WTC11 (cell line): ENCODE results near the gene TLCD1. TPM values are rescaled to one million over a fixed set of nuclear protein-coding genes. Genes with fewer than 3 reads are reported as not detected.

Source experiments
- AR ChIP-seq: fragments of 250-450 bp; sonication (Bioruptor Pico); IDR thresholded peaks from 2 replicates; pipeline ENCODE4 v1.9.0; 2021; ENCODE audit warnings: mild to moderate bottlenecking
- CBFB ChIP-seq: sonication (generic); formaldehyde crosslinking; IDR thresholded peaks from 2 replicates; pipeline ENCODE4 v1.8.1; 2022; ENCODE audit warnings: mild to moderate bottlenecking, low read depth, missing genetic modification reagents
- CDX4 ChIP-seq: fragments of 250-450 bp; sonication (Bioruptor Pico); IDR thresholded peaks from 2 replicates; pipeline ENCODE4 v1.9.0; 2021; ENCODE audit warnings: moderate library complexity, mild to moderate bottlenecking, inconsistent platforms, borderline replicate concordance
- E2F4 ChIP-seq: sonication (generic); formaldehyde crosslinking; IDR thresholded peaks from 2 replicates; pipeline ENCODE4 v1.8.1; 2022; ENCODE audit warnings: low read depth, mild to moderate bottlenecking, moderate library complexity, missing genetic modification reagents, borderline replicate concordance
- ERG ChIP-seq: fragments of 250-450 bp; sonication (Bioruptor Pico); IDR thresholded peaks from 2 replicates; pipeline ENCODE4 v1.8.0; 2021; ENCODE audit warnings: mild to moderate bottlenecking
- ESRRA ChIP-seq: sonication (generic); formaldehyde crosslinking; IDR thresholded peaks from 2 replicates; pipeline ENCODE4 v1.8.1; 2022; ENCODE audit warnings: mild to moderate bottlenecking, missing genetic modification reagents, borderline replicate concordance
- FOXK1 ChIP-seq: sonication (generic); formaldehyde crosslinking; IDR thresholded peaks from 2 replicates; pipeline ENCODE4 v1.8.0; 2022; ENCODE audit warnings: mild to moderate bottlenecking, moderate library complexity, missing genetic modification reagents
- FOXP1 ChIP-seq: sonication (generic); formaldehyde crosslinking; IDR thresholded peaks from 2 replicates; pipeline ENCODE4 v1.8.0; 2022; ENCODE audit warnings: missing genetic modification reagents, mild to moderate bottlenecking, moderate library complexity, borderline replicate concordance
- FOXP4 ChIP-seq: sonication (generic); formaldehyde crosslinking; IDR thresholded peaks from 2 replicates; pipeline ENCODE4 v1.8.0; 2022; ENCODE audit warnings: mild to moderate bottlenecking, missing genetic modification reagents
- GABPB1 ChIP-seq: sonication (generic); formaldehyde crosslinking; IDR thresholded peaks from 2 replicates; pipeline ENCODE4 v1.8.1; 2023; ENCODE audit warnings: mild to moderate bottlenecking, missing genetic modification reagents
- HMGA2 ChIP-seq: fragments of 250-450 bp; sonication (Bioruptor Pico); IDR thresholded peaks from 2 replicates; pipeline ENCODE4 v1.4.0; 2021; ENCODE audit warnings: mild to moderate bottlenecking, moderate library complexity
- IRF1 ChIP-seq: sonication (generic); formaldehyde crosslinking; IDR thresholded peaks from 2 replicates; pipeline ENCODE4 v1.8.0; 2023; ENCODE audit warnings: missing genetic modification reagents
- IRF2 ChIP-seq: sonication (generic); formaldehyde crosslinking; IDR thresholded peaks from 2 replicates; pipeline ENCODE4 v1.8.0; 2022; ENCODE audit warnings: low read depth, missing genetic modification reagents, borderline replicate concordance
- JUN ChIP-seq: sonication (generic); formaldehyde crosslinking; IDR thresholded peaks from 2 replicates; pipeline ENCODE4 v1.8.0; 2023; ENCODE audit warnings: mild to moderate bottlenecking, missing genetic modification reagents
- MLX ChIP-seq: sonication (generic); formaldehyde crosslinking; IDR thresholded peaks from 2 replicates; pipeline ENCODE4 v1.8.1; 2023; ENCODE audit warnings: mild to moderate bottlenecking, missing genetic modification reagents, moderate library complexity
- NFATC4 ChIP-seq: fragments of 250-450 bp; sonication (Bioruptor Pico); IDR thresholded peaks from 2 replicates; pipeline ENCODE4 v1.9.0; 2021; ENCODE audit warnings: mild to moderate bottlenecking
- NFE2L1 ChIP-seq: sonication (generic); formaldehyde crosslinking; IDR thresholded peaks from 2 replicates; pipeline ENCODE4 v1.8.1; 2023; ENCODE audit warnings: missing genetic modification reagents
- PRRX2 ChIP-seq: fragments of 250-450 bp; sonication (Bioruptor Pico); IDR thresholded peaks from 2 replicates; pipeline ENCODE4 v1.8.0; 2021; ENCODE audit warnings: mild to moderate bottlenecking
- ZBTB43 ChIP-seq: sonication (generic); formaldehyde crosslinking; IDR thresholded peaks from 2 replicates; pipeline ENCODE4 v1.8.1; 2023; ENCODE audit warnings: mild to moderate bottlenecking, missing genetic modification reagents
- ZNF138 ChIP-seq: sonication (generic); formaldehyde crosslinking; conservative IDR thresholded peaks from 2 replicates; pipeline ENCODE4 v1.8.1; 2022; ENCODE audit warnings: mild to moderate bottlenecking, moderate library complexity, missing genetic modification reagents
- ZNF396 ChIP-seq: fragments of 250-450 bp; sonication (Bioruptor Pico); IDR thresholded peaks from 2 replicates; pipeline ENCODE4 v1.8.0; 2021; ENCODE audit warnings: mild to moderate bottlenecking, moderate library complexity, borderline replicate concordance
- ZNF416 ChIP-seq: fragments of 250-450 bp; sonication (Bioruptor Pico); IDR thresholded peaks from 2 replicates; pipeline ENCODE4 v1.9.0; 2021; ENCODE audit warnings: mild to moderate bottlenecking, inconsistent platforms
- ZNF512 ChIP-seq: sonication (generic); formaldehyde crosslinking; IDR thresholded peaks from 2 replicates; pipeline ENCODE4 v1.8.1; 2022; ENCODE audit warnings: missing genetic modification reagents, borderline replicate concordance
- total RNA-seq: library from RNA; stranded (reverse); gene quantifications from 3 replicates; pipeline ENCODE4 v1.2.3, GENCODE V29; 2021

TLCD1 gene
- total RNA-seq, 1 experiment from 2014 or later, result 36.0 TPM

GRCh38 chr17:28725660-28726225 is 290 bp downstream of the TLCD1 start (continued):
- TF ChIP-seq ZNF512 (CRISPR knock-in tag) (no peak), FOXP4 (CRISPR knock-in tag) (peak; percentile 91), ZNF416 (peak; percentile 95), PRRX2 (CRISPR knock-in tag) (peak; percentile 94), ERG (CRISPR knock-in tag) (peak; percentile 90), E2F4 (no peak), HMGA2 (CRISPR knock-in tag) (no peak), GABPB1 (CRISPR knock-in tag) (peak; percentile 34; the same call in 1 of the 2 replicates), ZNF138 (CRISPR knock-in tag) (no peak), FOXK1 (CRISPR knock-in tag) (peak; percentile 74), JUN (CRISPR knock-in tag) (peak; percentile 74), NFATC4 (CRISPR knock-in tag) (peak; percentile 98), ZNF396 (CRISPR knock-in tag) (no peak), ESRRA (no peak; the same call in 1 of the 2 replicates), ZBTB43 (CRISPR knock-in tag) (peak; percentile 85), IRF2 (CRISPR knock-in tag) (0 out of 2 replicates have a peak, but pooled peaks have one; percentile 48), AR (CRISPR knock-in tag) (peak; percentile 86), NFE2L1 (CRISPR knock-in tag) (no peak), FOXP1 (CRISPR knock-in tag) (peak; percentile 80), CBFB (CRISPR knock-in tag) (no peak), MLX (CRISPR knock-in tag) (peak; percentile 48; the same call in 1 of the 2 replicates), IRF1 (CRISPR knock-in tag) (0 out of 2 replicates have a peak, but pooled peaks have one; percentile 54), CDX4 (no peak)
